Measurements from ENCODE around the gene STARD13.

The STARD13 gene

GRCh38 chr13:33307843-33308242 lies 22.3 kb upstream of the STARD13 start:
- no peak for DNase-seq (ENCODE audit: low read depth, low spot score)

- DNase-seq (ENCODE audit: low read depth, low spot score), result no peak
Measured at GRCh38 chr13:33303855-33304597, 18.5 kb upstream of the STARD13 start.

GRCh38 chr13:33299626-33300025 lies 14.1 kb upstream of the STARD13 start:
- no peak for DNase-seq (ENCODE audit: low read depth, low spot score)

- no peak for DNase-seq (ENCODE audit: low read depth, low spot score)
Measured at GRCh38 chr13:33296793-33297425, 11.4 kb upstream of the STARD13 start.

GRCh38 chr13:33292712-33293111 lies 7.2 kb upstream of the STARD13 start:
- no peak for DNase-seq (ENCODE audit: low read depth, low spot score)

- DNase-seq (ENCODE audit: low read depth, low spot score), result no peak
Measured at GRCh38 chr13:33290421-33290965, 4.9 kb upstream of the STARD13 start.

- no peak for DNase-seq (ENCODE audit: low read depth, low spot score)
Measured at GRCh38 chr13:33289966-33290365, 4.4 kb upstream of the STARD13 start.

GRCh38 chr13:33287142-33287882 lies 1.8 kb upstream of the STARD13 start:
- DNase-seq (ENCODE audit: low read depth, low spot score), result no peak

- no peak for DNase-seq (ENCODE audit: low read depth, low spot score)
Measured at GRCh38 chr13:33286128-33286527, 573 bp upstream of the STARD13 start.

- no peak for DNase-seq (ENCODE audit: low read depth, low spot score)
Measured at GRCh38 chr13:33284916-33285315, 639 bp downstream of the STARD13 start.

- no peak for DNase-seq (ENCODE audit: low read depth, low spot score)
Measured at GRCh38 chr13:33284031-33284430, 1.5 kb downstream of the STARD13 start.

- no peak for DNase-seq (ENCODE audit: low read depth, low spot score)
Measured at GRCh38 chr13:33283195-33283911, 2.2 kb downstream of the STARD13 start.

GRCh38 chr13:33281951-33282595 lies 3.5 kb downstream of the STARD13 start:
- no peak for DNase-seq (ENCODE audit: low read depth, low spot score)

- no peak for DNase-seq (ENCODE audit: low read depth, low spot score)
Measured at GRCh38 chr13:33280923-33281322, 4.6 kb downstream of the STARD13 start.

- DNase-seq (ENCODE audit: low read depth, low spot score), result no peak
Measured at GRCh38 chr13:33280279-33280905, 5.2 kb downstream of the STARD13 start.

GRCh38 chr13:33279414-33280278 lies 5.9 kb downstream of the STARD13 start:
- DNase-seq (ENCODE audit: low read depth, low spot score), result no peak

- no peak for DNase-seq (ENCODE audit: low read depth, low spot score)
Measured at GRCh38 chr13:33278913-33279312, 6.6 kb downstream of the STARD13 start.

GRCh38 chr13:33277946-33278345 lies 7.6 kb downstream of the STARD13 start:
- DNase-seq (ENCODE audit: low read depth, low spot score), result no peak

GRCh38 chr13:33277037-33277740 lies 8.4 kb downstream of the STARD13 start:
- DNase-seq (ENCODE audit: low read depth, low spot score), result no peak

All from activated CD4-positive, CD25-positive, alpha-beta regulatory T cell treated with anti-CD3 and anti-CD28 coated beads, Interleukin-2, amount 50 U/mL, for 16 hours (primary cell).